GM19099 (cell line): ENCODE results near the gene NMS.

Experiments used
- POLR2A ChIP-seq: IDR thresholded peaks from 3 replicates; pipeline ENCODE4 v1.6.1; 2011; ENCODE audit warnings: low read depth; ENCODE audit not compliant: insufficient read length; ENCODE audit errors: extremely low read depth

The NMS gene, protein sequence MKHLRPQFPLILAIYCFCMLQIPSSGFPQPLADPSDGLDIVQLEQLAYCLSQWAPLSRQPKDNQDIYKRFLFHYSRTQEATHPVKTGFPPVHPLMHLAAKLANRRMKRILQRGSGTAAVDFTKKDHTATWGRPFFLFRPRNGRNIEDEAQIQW

DNA sequence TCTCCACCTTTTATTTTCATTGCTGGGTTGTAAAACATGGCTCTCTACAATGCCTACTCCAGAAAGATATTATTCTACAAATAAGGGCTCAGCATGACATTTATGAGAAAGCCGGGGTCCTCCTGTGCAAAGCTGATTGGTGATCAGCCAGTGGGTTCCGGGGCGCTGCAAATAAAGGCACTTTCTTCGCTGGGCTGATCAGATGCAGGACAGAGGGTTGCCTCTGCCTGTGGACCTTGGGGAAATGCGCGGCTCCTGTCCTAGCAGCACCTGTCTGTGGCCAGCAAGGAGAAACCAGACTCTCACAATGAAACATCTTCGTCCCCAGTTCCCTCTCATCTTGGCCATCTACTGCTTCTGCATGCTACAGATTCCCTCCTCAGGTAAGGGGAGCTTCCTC lies at the start of gene NMS:
Gene NMS (plus strand): TSS at position 301 of the 400 bp plus-strand sequence. CDS start 7 bp downstream, at position 308.
- no peak for TF ChIP-seq POLR2A

- TF ChIP-seq POLR2A, result no peak
Measured at GRCh38 chr2:100422320-100423055, 47.8 kb upstream of the NMS start.

DNA sequence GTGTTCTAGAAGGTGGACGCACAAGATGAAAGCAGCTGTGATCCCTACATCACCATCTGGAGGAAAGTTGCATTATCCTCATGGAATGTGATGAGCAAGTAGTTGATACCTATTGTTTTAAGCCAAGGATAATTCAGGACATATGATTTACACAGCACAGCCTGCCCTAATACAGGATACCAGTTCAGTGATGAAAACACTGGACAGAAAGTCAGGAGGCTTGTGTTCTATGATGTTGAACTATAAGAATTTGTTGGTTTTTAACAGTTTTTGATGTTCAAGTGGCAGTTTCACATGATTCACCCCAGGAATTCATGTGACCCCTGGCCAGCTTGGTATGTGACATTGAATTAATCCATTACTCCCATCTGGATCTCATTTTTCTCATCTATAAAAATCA lies 46.7 kb upstream of the NMS start:
- no peak for TF ChIP-seq POLR2A

DNA sequence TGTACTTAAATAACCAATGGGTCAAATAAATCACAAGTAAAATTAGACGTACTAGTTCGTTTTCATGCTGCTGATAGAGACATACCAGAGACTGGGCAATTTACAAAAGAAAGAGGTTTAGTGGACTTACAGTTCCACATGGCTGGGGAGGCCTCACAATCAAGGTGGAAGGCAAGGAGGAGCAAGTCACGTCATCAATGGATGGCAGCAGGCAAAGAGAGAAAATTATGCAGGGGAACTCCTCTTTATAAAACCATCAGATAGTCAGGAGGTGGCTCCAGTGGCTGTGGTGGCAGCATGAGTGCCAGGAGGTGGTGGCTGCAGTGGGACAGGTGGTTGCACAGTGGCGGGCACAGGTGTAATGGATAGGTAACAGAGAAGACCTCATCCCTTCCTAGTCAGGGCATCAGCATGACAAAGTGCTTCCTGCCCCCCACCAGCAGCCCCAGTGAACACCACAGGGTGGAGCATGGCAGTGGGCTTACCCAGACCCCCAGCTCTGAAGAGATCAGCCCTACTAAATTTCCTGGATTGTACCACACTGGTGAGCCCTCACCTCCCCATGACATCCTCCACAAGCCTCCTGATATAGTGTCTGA lies 45.9 kb upstream of the NMS start:
- TF ChIP-seq POLR2A, result no peak

DNA sequence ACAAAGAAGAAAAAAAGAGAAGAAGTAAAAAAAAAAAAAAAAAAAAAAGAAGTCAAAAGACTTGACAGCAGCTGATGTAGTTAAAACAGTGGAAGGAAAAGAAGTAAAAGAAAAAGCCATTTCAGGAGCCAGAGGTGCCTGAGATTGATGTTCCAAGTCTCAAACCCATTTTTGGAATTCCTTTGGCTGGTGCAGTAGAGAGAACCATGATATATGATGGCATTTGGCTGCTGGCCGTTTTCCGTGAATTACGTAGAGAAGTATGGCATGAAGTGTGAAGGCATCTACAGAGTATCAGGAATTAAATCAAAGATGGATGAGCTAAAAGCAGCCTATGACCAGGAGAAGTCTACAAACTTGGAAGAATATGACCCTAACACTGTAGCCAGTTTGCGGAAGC lies 45.2 kb upstream of the NMS start:
- TF ChIP-seq POLR2A, result no peak

DNA sequence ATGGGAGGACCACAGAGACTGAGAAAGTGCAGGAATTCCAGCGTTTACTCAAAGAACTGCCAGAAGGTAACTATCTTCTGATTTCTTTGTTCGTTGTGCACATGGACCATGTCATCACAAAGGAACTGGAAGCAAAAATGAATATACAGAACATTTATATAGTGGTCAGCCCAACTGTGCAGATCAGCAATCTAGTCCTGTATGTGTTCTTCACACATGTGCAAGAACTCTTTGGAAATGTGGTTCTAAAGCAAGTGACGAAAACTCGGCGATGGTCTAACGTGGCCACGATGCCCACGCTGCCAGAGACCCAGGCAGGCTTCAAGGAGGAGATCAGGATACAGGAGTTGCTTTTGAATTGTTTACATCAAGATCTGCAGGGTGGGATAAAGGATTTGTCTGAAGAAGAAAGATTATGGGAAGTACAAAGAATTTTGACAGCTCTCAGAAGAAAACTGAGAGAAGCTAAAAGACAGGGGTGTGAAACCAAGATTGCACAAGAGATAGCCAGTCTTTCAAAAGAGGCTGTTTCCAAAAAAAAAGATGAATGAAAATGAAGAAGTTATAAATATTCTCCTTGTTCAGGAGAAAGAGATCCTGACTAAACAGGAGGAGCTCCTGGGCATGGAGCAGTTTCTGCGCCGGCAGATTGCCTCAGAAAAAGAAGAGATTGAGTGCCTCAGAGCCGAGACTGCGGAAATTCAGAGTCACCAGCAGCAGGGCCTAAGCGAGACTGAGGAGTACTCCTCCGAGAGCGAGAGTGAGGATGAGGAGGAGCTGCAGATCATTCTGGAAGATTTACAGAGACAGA lies 44.5 kb upstream of the NMS start:
- no peak for TF ChIP-seq POLR2A

GRCh38 chr2:100426384-100426720 lies 43.9 kb upstream of the NMS start:
- TF ChIP-seq POLR2A, result no peak

GRCh38 chr2:100427111-100427510 lies 43.2 kb upstream of the NMS start:
- TF ChIP-seq POLR2A, result no peak

DNA sequence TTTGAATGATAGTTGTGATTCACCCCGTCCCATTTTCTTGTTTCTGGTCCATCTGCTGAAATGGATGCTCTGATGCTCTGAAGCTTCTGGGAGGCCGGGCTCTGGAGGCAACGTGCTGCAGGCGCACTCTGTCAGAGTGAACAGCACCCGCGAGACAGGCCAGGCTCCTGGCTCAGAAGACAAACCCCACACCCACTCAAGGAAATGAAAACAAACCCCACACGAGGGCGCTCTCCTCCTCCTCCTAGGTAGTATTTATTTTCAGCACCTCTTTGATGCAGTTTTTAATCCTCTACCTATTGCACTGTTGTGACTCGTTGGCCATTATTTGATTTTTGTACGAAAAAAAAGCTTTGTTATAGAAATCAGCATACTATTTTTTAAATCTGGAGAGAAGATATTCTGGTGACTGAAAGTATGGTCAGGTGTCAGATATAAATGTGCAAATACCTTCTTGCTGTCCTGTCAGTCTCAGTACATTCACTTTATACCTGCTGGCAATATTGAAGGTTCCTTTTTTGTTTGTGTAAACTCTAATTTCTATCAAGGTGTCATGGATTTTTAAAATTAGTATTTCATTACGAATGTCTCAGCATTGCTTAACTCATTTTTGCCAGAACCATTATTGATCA lies 42.5 kb upstream of the NMS start:
- no peak for TF ChIP-seq POLR2A

- no peak for TF ChIP-seq POLR2A
Measured at GRCh38 chr2:100429726-100430125, 40.6 kb upstream of the NMS start.

DNA sequence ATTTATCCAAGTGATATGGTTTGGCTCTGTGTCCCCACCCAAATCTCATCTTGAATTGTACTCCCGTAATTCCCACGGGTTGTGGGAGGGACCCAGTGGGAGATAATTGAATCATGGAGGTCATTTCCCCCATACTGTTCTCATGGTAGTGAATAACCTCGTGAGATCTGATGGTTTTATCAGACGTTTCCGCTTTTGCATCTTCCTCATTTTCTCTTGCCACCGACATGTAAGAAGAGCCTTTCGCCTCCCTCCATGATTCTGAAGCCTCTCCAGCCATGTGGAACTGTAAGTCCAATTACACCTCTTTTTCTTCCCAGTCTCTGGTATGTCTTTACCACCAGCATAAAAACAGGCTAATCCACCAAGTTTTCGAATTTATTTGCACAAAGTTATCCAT lies 32.5 kb upstream of the NMS start:
- no peak for TF ChIP-seq POLR2A

GRCh38 chr2:100446696-100447095 lies 23.6 kb upstream of the NMS start:
- no peak for TF ChIP-seq POLR2A

GRCh38 chr2:100451092-100451491 lies 19.2 kb upstream of the NMS start:
- TF ChIP-seq POLR2A, result no peak

DNA sequence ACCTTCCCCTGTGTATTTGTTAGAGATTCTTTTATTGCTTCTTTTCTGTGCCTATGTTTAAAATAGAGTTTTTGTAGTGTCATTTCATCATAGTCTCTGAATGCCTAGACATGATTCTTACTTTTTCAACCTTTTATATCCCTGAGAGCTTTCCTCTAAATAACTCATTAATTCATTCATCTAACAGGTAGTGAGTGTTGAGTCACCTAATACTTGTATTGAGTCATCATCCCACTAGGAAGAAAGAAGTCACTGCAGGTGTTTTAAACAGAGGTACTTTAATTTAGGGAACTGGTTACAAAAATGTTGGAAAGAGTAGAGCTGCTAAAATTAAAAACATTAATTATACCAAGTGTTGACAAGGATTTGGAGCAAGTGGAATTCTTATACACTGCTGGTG lies 18.5 kb upstream of the NMS start:
- TF ChIP-seq POLR2A, result no peak

GRCh38 chr2:100453853-100454252 lies 16.4 kb upstream of the NMS start:
- TF ChIP-seq POLR2A, result no peak
